ENCODE results near the gene IFNG. TPM values are rescaled to one million over a fixed set of nuclear protein-coding genes. Genes with fewer than 3 reads are reported as not detected.
"Not testable (repeated sequence)": the region's sequence is repeated elsewhere in the genome, so short reads cannot be mapped to it uniquely, and the experiment has no call there.

The IFNG gene
- total RNA-seq, 1 experiment from 2014 or later = not detected

DNA sequence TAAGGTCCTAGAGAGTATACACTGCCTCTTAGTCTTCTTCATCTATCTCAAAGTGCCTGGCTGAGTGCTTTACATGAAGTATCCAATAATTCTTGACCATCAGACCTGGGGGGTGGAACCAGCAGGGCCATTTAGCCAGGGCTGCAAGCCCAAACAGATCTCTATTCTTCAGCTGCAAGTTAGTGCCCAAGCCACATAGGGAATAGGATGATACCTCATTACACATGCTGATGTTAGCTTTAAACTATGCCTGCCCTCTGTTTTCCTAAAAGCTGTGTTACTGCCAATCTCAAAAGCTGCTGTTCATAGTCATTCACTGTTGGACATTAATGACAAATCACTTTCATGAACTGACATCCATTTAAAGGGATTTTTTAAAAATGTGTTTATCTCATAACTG, 16.7 kb upstream of the IFNG start:
- H3K4me1 ChIP-seq = no peaks in the 10 kb centered on the region
- CTCF ChIA-PET = no interaction called here
- H3K36me3 ChIP-seq (ENCODE audit: control insufficient read depth, insufficient read depth, low read length) = no peaks in the 10 kb centered on the region
- intact Hi-C loops (cut with micrococcal nuclease; ENCODE audit: unreplicated experiment) = no loop called here
- BruUV-seq (replicated peaks) = no TSS peak
- Mint-ChIP-seq H3K4me3 (ENCODE audit: unreplicated experiment) (no peak overlapping the region), H3K36me3 (ENCODE audit: insufficient read depth, unreplicated experiment) (no peaks in the 10 kb centered on the region), H3K27me3 (ENCODE audit: insufficient read depth, unreplicated experiment) (no peaks in the 10 kb centered on the region), H3K9me3 (ENCODE audit: unreplicated experiment) (no peaks in the 10 kb centered on the region), H3K4me1 (ENCODE audit: low read depth, unreplicated experiment) (no peaks in the 10 kb centered on the region), H3K27ac (ENCODE audit: unreplicated experiment) (no peak overlapping the region)
- H3K9me3 ChIP-seq = no peaks in the 10 kb centered on the region
- no peak for TF ChIP-seq CTCF (IDR thresholded peaks at IDR 0.05; ENCODE audit: insufficient read depth in 1 of 2, low read depth in 1 of 2, low read length in 1 of 2, severe bottlenecking in 1 of 2, unreplicated experiment in 1 of 2)
- DNase-seq = no peak
- no peaks in the 10 kb centered on the region for H3K27me3 ChIP-seq (replicated peaks; ENCODE audit: control insufficient read depth, insufficient read depth, low read length)
- POLR2A ChIA-PET = interaction anchor here (0.6 kb wide), 1 partner anchor 812 kb away, joined by 3 read pairs; no protein-coding TSS in a partner anchor
- H3K4me3 ChIP-seq (ENCODE audit: low read depth, low read length) = no peak overlapping the region

- POLR2A ChIA-PET = no interaction called here
- no peaks in the 10 kb centered on the region for H3K36me3 Mint-ChIP-seq (ENCODE audit: insufficient read depth, unreplicated experiment)
- no peak overlapping the region for H3K27ac Mint-ChIP-seq (ENCODE audit: unreplicated experiment)
- no peaks in the 10 kb centered on the region for H3K27me3 ChIP-seq (replicated peaks; ENCODE audit: control insufficient read depth, insufficient read depth, low read length)
- no peak for DNase-seq
- H3K4me1 Mint-ChIP-seq (ENCODE audit: low read depth, unreplicated experiment) = no peaks in the 10 kb centered on the region
- H3K4me3 Mint-ChIP-seq (ENCODE audit: unreplicated experiment) = no peak overlapping the region
- H3K4me3 ChIP-seq (ENCODE audit: low read depth, low read length) = no peak overlapping the region
- no TSS peak for BruUV-seq (replicated peaks)
- no peaks in the 10 kb centered on the region for H3K4me1 ChIP-seq
- intact Hi-C loops (cut with micrococcal nuclease; ENCODE audit: unreplicated experiment) = no loop called here
- H3K9me3 ChIP-seq = no peaks in the 10 kb centered on the region
- CTCF ChIA-PET = no interaction called here
- no peaks in the 10 kb centered on the region for H3K9me3 Mint-ChIP-seq (ENCODE audit: unreplicated experiment)
- H3K36me3 ChIP-seq (ENCODE audit: control insufficient read depth, insufficient read depth, low read length) = no peaks in the 10 kb centered on the region
- no peaks in the 10 kb centered on the region for H3K27me3 Mint-ChIP-seq (ENCODE audit: insufficient read depth, unreplicated experiment)
- TF ChIP-seq CTCF (IDR thresholded peaks at IDR 0.05; ENCODE audit: insufficient read depth in 1 of 2, low read depth in 1 of 2, low read length in 1 of 2, severe bottlenecking in 1 of 2, unreplicated experiment in 1 of 2) = no peak
These were observed 16.1 kb upstream of the IFNG start for GRCh38 chr12:68175557-68176061.

GRCh38 chr12:68174761-68175160, 15.2 kb upstream of the IFNG start:
- H3K9me3 Mint-ChIP-seq (ENCODE audit: unreplicated experiment); H3K36me3 Mint-ChIP-seq (ENCODE audit: insufficient read depth, unreplicated experiment); POLR2A ChIA-PET; H3K9me3 ChIP-seq; DNase-seq; H3K4me3 ChIP-seq (ENCODE audit: low read depth, low read length); H3K4me3 Mint-ChIP-seq (ENCODE audit: unreplicated experiment); H3K27ac Mint-ChIP-seq (ENCODE audit: unreplicated experiment); H3K27me3 Mint-ChIP-seq (ENCODE audit: insufficient read depth, unreplicated experiment); BruUV-seq (replicated peaks); H3K4me1 Mint-ChIP-seq (ENCODE audit: low read depth, unreplicated experiment); H3K36me3 ChIP-seq (ENCODE audit: control insufficient read depth, insufficient read depth, low read length); H3K4me1 ChIP-seq; intact Hi-C loops (cut with micrococcal nuclease; ENCODE audit: unreplicated experiment); CTCF ChIA-PET; H3K27me3 ChIP-seq (replicated peaks; ENCODE audit: control insufficient read depth, insufficient read depth, low read length): not testable (repeated sequence)

GRCh38 chr12:68173792-68174191, 14.3 kb upstream of the IFNG start:
- Mint-ChIP-seq H3K4me3 (ENCODE audit: unreplicated experiment) (no peak overlapping the region), H3K27me3 (ENCODE audit: insufficient read depth, unreplicated experiment) (no peaks in the 10 kb centered on the region), H3K27ac (ENCODE audit: unreplicated experiment) (no peak overlapping the region), H3K4me1 (ENCODE audit: low read depth, unreplicated experiment) (no peaks in the 10 kb centered on the region), H3K36me3 (ENCODE audit: insufficient read depth, unreplicated experiment) (no peaks in the 10 kb centered on the region), H3K9me3 (ENCODE audit: unreplicated experiment) (no peaks in the 10 kb centered on the region)
- ChIA-PET CTCF (no interaction called here), POLR2A (no interaction called here)
- Histone ChIP-seq H3K27me3 (replicated peaks; ENCODE audit: control insufficient read depth, insufficient read depth, low read length) (no peaks in the 10 kb centered on the region), H3K9me3 (no peaks in the 10 kb centered on the region), H3K4me1 (no peaks in the 10 kb centered on the region), H3K36me3 (ENCODE audit: control insufficient read depth, insufficient read depth, low read length) (no peaks in the 10 kb centered on the region), H3K4me3 (ENCODE audit: low read depth, low read length) (no peak overlapping the region)
- no peak for TF ChIP-seq CTCF (IDR thresholded peaks at IDR 0.05; ENCODE audit: insufficient read depth in 1 of 2, low read depth in 1 of 2, low read length in 1 of 2, severe bottlenecking in 1 of 2, unreplicated experiment in 1 of 2)
- intact Hi-C loops (cut with micrococcal nuclease; ENCODE audit: unreplicated experiment) = no loop called here
- no peak for DNase-seq
- no TSS peak for BruUV-seq (replicated peaks)
